ENCODE measurements around the gene PCK2. TPM values are rescaled to one million over a fixed set of nuclear protein-coding genes. Genes with fewer than 3 reads are reported as not detected.
A peak's percentile ranks its signal among the peaks of the same experiment; 100 is the strongest.

The PCK2 gene
- total RNA-seq, 1 donor from 2014 or later: 22.2 TPM

DNA sequence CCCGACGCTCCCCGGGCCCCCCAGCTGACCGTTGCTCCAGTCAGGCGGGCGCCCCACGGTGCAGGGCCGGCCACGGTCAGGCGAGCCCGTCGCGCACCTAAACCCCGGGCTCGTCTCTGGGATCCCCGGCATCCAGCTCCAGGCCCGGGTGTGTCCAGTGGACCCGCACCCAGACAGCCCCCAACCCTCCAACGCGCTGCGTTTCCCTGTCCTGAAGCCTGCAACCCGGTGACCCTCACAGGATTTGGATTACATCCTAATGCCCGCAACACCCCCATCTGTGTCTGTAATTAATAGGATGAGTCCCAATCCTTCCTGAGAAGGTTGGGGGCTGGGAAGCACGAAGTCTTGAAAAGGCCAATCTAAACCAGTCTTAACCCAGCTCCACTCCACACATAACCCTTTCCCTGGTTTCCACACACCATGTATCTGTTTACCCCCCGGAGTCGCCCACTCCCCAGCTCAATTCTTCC lies 12.3 kb upstream of the PCK2 start:
- peaks cover 33% of the 10 kb centered on the region for H3K27me3 Mint-ChIP-seq (ENCODE audit: low read depth)

DNA sequence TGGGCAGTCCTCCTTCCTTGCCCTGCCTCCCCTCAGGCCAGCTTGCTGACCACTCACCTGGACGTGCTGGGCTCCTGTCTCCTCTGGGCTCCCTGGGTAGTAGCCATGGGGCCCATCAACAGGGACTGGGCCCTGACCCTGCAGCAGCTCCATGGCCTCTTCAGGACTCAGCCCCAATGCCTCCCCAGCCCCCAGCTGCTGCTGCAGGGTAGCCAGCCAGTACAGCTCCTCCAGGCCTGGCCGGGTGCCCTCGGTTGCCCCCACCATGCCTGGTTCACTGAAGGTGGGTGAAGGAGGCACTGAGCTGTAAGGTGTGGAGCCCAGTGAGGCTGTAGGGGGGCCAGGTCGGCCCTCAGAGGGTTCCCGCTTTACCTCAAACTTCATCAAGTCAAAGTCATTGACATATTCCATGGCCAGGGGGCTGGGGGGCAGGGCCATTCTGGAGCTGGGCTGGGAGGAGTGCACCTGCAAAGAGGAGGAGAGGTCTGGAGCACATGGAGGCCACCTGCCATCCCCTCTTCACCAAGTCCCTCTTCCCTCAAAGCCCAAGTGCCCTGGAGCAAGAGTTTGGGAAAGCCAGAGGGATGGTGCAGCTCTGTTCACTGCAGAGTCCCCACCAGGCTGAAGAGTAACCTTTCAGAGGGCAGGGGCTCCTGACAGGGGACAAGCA lies 11.6 kb upstream of the PCK2 start:
- Mint-ChIP-seq H3K36me3 (no peaks in the 10 kb centered on the region), H3K4me3 (peak overlapping the region; percentile 77), H3K9me3 (no peaks in the 10 kb centered on the region), H3K4me1 (peaks cover 36% of the 10 kb centered on the region), H3K27me3 (ENCODE audit: low read depth) (peaks cover 33% of the 10 kb centered on the region), H3K27ac (peak overlapping the region; percentile 81)
- TF ChIP-seq, protein P1, sequence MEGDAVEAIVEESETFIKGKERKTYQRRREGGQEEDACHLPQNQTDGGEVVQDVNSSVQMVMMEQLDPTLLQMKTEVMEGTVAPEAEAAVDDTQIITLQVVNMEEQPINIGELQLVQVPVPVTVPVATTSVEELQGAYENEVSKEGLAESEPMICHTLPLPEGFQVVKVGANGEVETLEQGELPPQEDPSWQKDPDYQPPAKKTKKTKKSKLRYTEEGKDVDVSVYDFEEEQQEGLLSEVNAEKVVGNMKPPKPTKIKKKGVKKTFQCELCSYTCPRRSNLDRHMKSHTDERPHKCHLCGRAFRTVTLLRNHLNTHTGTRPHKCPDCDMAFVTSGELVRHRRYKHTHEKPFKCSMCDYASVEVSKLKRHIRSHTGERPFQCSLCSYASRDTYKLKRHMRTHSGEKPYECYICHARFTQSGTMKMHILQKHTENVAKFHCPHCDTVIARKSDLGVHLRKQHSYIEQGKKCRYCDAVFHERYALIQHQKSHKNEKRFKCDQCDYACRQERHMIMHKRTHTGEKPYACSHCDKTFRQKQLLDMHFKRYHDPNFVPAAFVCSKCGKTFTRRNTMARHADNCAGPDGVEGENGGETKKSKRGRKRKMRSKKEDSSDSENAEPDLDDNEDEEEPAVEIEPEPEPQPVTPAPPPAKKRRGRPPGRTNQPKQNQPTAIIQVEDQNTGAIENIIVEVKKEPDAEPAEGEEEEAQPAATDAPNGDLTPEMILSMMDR (IDR thresholded peaks at IDR 0.05; ENCODE audit: unreplicated experiment): no peak
- no peak for DNase-seq (ENCODE audit: low spot score in 2 of 2, unreplicated experiment in 2 of 2)

More for the DNA sequence above, 12.3 kb upstream of the PCK2 start:
- DNase-seq (ENCODE audit: low spot score in 2 of 2, unreplicated experiment in 2 of 2): no peak
- Mint-ChIP-seq H3K9me3 (no peaks in the 10 kb centered on the region), H3K4me3 (peak overlapping the region; percentile 77), H3K4me1 (peaks cover 36% of the 10 kb centered on the region), H3K27ac (peak overlapping the region; percentile 81), H3K36me3 (no peaks in the 10 kb centered on the region)
- TF ChIP-seq, protein P1 (IDR thresholded peaks at IDR 0.05; ENCODE audit: unreplicated experiment): no peak

DNA sequence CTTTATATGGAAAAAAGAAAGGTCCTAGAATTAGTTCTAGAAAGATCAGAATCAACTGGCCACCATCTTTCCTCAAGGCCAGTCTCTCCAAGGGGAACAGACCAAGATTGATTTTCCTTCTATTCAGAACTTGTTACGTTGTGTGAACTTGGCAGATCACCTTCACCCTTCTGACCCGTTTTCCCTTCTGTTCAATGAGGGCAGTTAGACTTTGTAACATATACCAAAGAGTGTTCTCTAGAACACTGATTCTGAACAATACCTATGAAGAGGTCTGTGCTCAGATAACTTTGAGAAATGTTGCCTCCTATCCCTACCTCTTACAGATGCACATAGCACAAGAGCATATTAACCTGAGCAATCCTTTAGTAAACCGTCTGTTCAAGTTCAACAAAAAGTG lies 10.6 kb upstream of the PCK2 start:
- H3K4me3 Mint-ChIP-seq: no peak overlapping the region
- peaks cover 29% of the 10 kb centered on the region for H3K4me1 Mint-ChIP-seq
- no peaks in the 10 kb centered on the region for H3K9me3 Mint-ChIP-seq
- no peaks in the 10 kb centered on the region for H3K36me3 Mint-ChIP-seq
- H3K27ac Mint-ChIP-seq: no peak overlapping the region
- no peak for DNase-seq (ENCODE audit: low spot score in 2 of 2, unreplicated experiment in 2 of 2)
- H3K27me3 Mint-ChIP-seq (ENCODE audit: low read depth): peaks cover 33% of the 10 kb centered on the region
- TF ChIP-seq, protein P1 (IDR thresholded peaks at IDR 0.05; ENCODE audit: unreplicated experiment): no peak

DNA sequence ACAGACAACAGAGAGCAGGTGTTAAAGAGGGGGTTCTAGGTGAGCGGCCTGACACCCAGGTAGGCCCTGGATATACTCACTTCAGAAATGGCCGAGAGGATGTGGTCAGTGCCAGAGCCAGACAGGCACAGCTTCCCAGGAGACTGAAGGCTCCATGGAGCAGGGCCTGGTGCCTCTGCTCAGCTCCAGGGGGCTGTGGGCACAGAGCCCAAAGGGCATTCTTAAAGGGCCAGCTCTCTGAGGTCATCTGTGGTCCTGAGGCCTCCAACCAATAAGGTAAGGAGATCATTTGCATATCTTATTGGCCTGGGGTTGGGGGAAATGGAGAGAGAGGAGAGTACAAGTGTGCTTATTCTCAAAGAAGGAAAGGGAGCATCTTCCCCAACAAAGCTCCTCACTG lies 9.7 kb upstream of the PCK2 start:
- Mint-ChIP-seq H3K27me3 (ENCODE audit: low read depth) (peaks cover 27% of the 10 kb centered on the region), H3K4me3 (no peak overlapping the region), H3K36me3 (no peaks in the 10 kb centered on the region), H3K9me3 (no peaks in the 10 kb centered on the region), H3K4me1 (peaks cover 24% of the 10 kb centered on the region), H3K27ac (no peak overlapping the region)
- TF ChIP-seq, protein P1 (IDR thresholded peaks at IDR 0.05; ENCODE audit: unreplicated experiment): no peak
- no peak for DNase-seq (ENCODE audit: low spot score in 2 of 2, unreplicated experiment in 2 of 2)

DNA sequence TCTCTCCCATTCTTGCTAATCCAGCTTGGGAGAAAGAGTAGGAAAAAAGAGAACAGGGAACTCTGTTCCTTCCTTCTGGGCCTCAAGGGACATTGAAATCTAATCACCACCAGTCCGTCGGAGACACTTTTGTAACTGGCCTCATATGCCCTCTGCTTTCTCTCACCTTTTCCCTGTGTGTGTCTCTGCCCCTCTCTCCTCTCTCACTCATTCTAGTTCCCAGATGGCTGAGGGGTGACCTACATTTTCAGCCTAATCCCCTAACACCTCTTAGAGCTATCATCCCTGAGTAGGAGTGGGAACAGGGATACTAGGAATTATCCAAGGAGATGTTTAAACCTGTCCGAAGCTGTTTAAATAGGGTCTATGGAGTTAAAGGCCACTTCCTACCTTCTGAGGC lies 8.9 kb upstream of the PCK2 start:
- Mint-ChIP-seq H3K4me3 (no peak overlapping the region), H3K4me1 (peaks cover 16% of the 10 kb centered on the region), H3K36me3 (no peaks in the 10 kb centered on the region), H3K27ac (no peak overlapping the region), H3K9me3 (no peaks in the 10 kb centered on the region), H3K27me3 (ENCODE audit: low read depth) (peaks cover 21% of the 10 kb centered on the region)
- TF ChIP-seq, protein P1 (IDR thresholded peaks at IDR 0.05; ENCODE audit: unreplicated experiment): no peak
- DNase-seq (ENCODE audit: low spot score in 2 of 2, unreplicated experiment in 2 of 2): no peak

All from mesothelial cell of epicardium (in vitro differentiated cells).